K562 (cell line): ENCODE data around the gene ATP9B. TPM values are rescaled to one million over a fixed set of nuclear protein-coding genes. Genes with fewer than 3 reads are reported as not detected.

Experiments used
- ATAC-seq: fragments of 200-7000 bp; cut with Tn5 transposase; 3 replicates; pipeline ENCODE4 v1.9.1; 2020; ENCODE audit warnings: moderate library complexity
- BruUV-seq: library from RNA; stranded (reverse); fragments of 400-500 nt; replicated peaks from 2 replicates; lab custom pipeline; 2021; lab: Mats Ljungman, UMichigan
- CTCF ChIA-PET: fragments of 300-600 bp; formaldehyde crosslinking; extraction: SDS; loops from one replicate; lab custom pipeline; 2021; ENCODE audit warnings: low intra/inter-chr PET ratio; lab: Yijun Ruan, JAX
- POLR2A ChIA-PET: fragments of 300-600, 350-650 bp; sonication (Branson Sonifier 250); formaldehyde crosslinking; extraction: SDS; loops from one replicate; lab custom pipeline; 2021; ENCODE audit warnings: antibody characterized with exemption, inconsistent platforms; lab: Yijun Ruan, JAX
- DNase-seq, 4 experiments: peaks; one replicate each; pipeline versions ENCODE4 v3.0.0 to v3.0.0-alpha.2; 2011 to 2018; ENCODE audit warnings: low spot score in 3 of 4, mixed read lengths in 3 of 4; ENCODE audit errors: extremely low read depth in 1 of 4
- FAIRE-seq: peaks from 2 replicates; lab custom pipeline; 2011; peaks lifted over from hg19 to GRCh38; lab: Jason Lieb, UNC
- H2AFZ ChIP-seq: 2 replicates; pipeline ENCODE4 v1.6.0; 2011; ENCODE audit warnings: low read depth, low read length, control low read depth, inconsistent platforms
- H3K27ac ChIP-seq: fragments of 200-600 bp; 3 replicates; pipeline ENCODE4 v1.8.0; 2011; ENCODE audit warnings: low read depth, mild to moderate bottlenecking, control low read depth, inconsistent platforms, low read length, moderate library complexity, mixed read lengths; ENCODE audit errors: extremely low read depth
- H3K27me3 ChIP-seq, 2 experiments: fragments of 300-600 bp in 1 of 2; 2 replicates in 1 of 2; 3 replicates in 1 of 2; pipeline versions ENCODE4 v1.6.0 to v1.8.0; 2011; ENCODE audit warnings: inconsistent platforms in 2 of 2, low read length in 2 of 2, mild to moderate bottlenecking in 1 of 2, mixed read lengths in 1 of 2, moderate library complexity in 1 of 2; ENCODE audit not compliant: control insufficient read depth in 2 of 2, insufficient read depth in 2 of 2
- H3K36me3 ChIP-seq: fragments of 300-600 bp; 3 replicates; pipeline ENCODE4 v1.8.0; 2011; ENCODE audit warnings: mild to moderate bottlenecking, low read length, inconsistent platforms; ENCODE audit not compliant: control insufficient read depth, insufficient read depth
- H3K4me1 ChIP-seq, 2 experiments: fragments of 200-600 bp in 1 of 2; replicated peaks in 1 of 2; 2 replicates in 1 of 2; 3 replicates in 1 of 2; pipeline versions ENCODE4 v1.5.1 to v1.8.0; 2011; ENCODE audit warnings: inconsistent platforms in 2 of 2, low read length in 2 of 2, mild to moderate bottlenecking in 1 of 2, mixed read lengths in 1 of 2, moderate library complexity in 1 of 2; ENCODE audit not compliant: control insufficient read depth in 2 of 2, insufficient read depth in 2 of 2
- H3K4me2 ChIP-seq: 2 replicates; pipeline ENCODE4 v1.6.1; 2011; ENCODE audit warnings: low read length, control low read depth, inconsistent platforms, mixed read lengths; ENCODE audit not compliant: insufficient read depth
- H3K4me3 ChIP-seq: fragments of 200-600 bp; sonication (generic), shearing (Covaris generic); 2 replicates; pipeline ENCODE4 v1.5.1; 2016; ENCODE audit warnings: control low read depth, inconsistent platforms
- H3K79me2 ChIP-seq: fragments of 200-600 bp; 3 replicates; pipeline ENCODE4 v1.8.0; 2011; ENCODE audit warnings: low read length, inconsistent platforms; ENCODE audit not compliant: control insufficient read depth, insufficient read depth
- H3K9ac ChIP-seq, 2 experiments: 2 replicates each; pipeline versions ENCODE4 v1.6.0 to v1.6.1; 2011; ENCODE audit warnings: low read depth in 2 of 2, low read length in 2 of 2, control low read depth in 1 of 2, inconsistent platforms in 1 of 2, mild to moderate bottlenecking in 1 of 2, mixed read lengths in 1 of 2; ENCODE audit not compliant: insufficient read depth in 1 of 2
- H3K9me1 ChIP-seq: one replicate; pipeline ENCODE4 v1.6.0; 2011; ENCODE audit warnings: inconsistent platforms, mild to moderate bottlenecking, low read length, moderate library complexity; ENCODE audit not compliant: control insufficient read depth, insufficient read depth
- H3K9me3 ChIP-seq: replicated peaks from 2 replicates; pipeline ENCODE4 v1.5.1; 2011; ENCODE audit warnings: low read depth, low read length, inconsistent platforms; ENCODE audit not compliant: control insufficient read depth, insufficient read depth
- H4K20me1 ChIP-seq: replicated peaks from 2 replicates; pipeline ENCODE4 v1.6.1; 2011; ENCODE audit warnings: low read length, inconsistent platforms, mixed read lengths; ENCODE audit not compliant: control insufficient read depth, insufficient read depth
- BACH1 ChIP-seq: fragments of 200-800 bp; sonication (Bioruptor generic); IDR thresholded peaks from 2 replicates; pipeline ENCODE4 v1.6.1; 2016; ENCODE audit warnings: missing genetic modification characterization, missing compliant biosample characterization
- ESRRA ChIP-seq: fragments of 450-650 bp; IDR thresholded peaks from 2 replicates; pipeline ENCODE4 v1.6.1; 2014; ENCODE audit warnings: low read depth, mild to moderate bottlenecking, moderate library complexity, borderline replicate concordance
- IFI16 ChIP-seq: fragments of 250-450 bp; sonication (Bioruptor Pico); IDR thresholded peaks from 2 replicates; pipeline ENCODE4 v2.1.2; 2022; ENCODE audit warnings: mild to moderate bottlenecking, inconsistent platforms
- NR2C2 ChIP-seq, 2 experiments: fragments of 200-800 bp in 1 of 2; sonication (Bioruptor generic) in 1 of 2; sonication (generic) in 1 of 2; formaldehyde crosslinking in 1 of 2; IDR thresholded peaks; 2 replicates each; pipeline versions ENCODE4 v1.6.1 to v1.8.0; 2016 to 2022; ENCODE audit warnings: mild to moderate bottlenecking in 1 of 2, missing compliant biosample characterization in 1 of 2, missing genetic modification characterization in 1 of 2, missing genetic modification reagents in 1 of 2
- OTX1 ChIP-seq: fragments of 450-650 bp; formaldehyde crosslinking; IDR thresholded peaks from 2 replicates; pipeline ENCODE4 v1.4.0; 2022; ENCODE audit warnings: mild to moderate bottlenecking
- PCBP1 ChIP-seq: fragments of 200-400 bp; formaldehyde crosslinking; IDR thresholded peaks from 2 replicates; pipeline ENCODE4 v1.6.1; 2018; ENCODE audit warnings: mild to moderate bottlenecking, low read depth, low read length; ENCODE audit not compliant: poor library complexity, severe bottlenecking
- PHF20 ChIP-seq: fragments of 450-650 bp; IDR thresholded peaks from 2 replicates; pipeline ENCODE4 v1.6.1; 2018; ENCODE audit not compliant: partially characterized antibody
- RFX7 ChIP-seq: fragments of 250-450 bp; sonication (Bioruptor Pico); IDR thresholded peaks from 2 replicates; pipeline ENCODE4 v1.5.1; 2021; ENCODE audit warnings: mild to moderate bottlenecking
- RHOXF2B ChIP-seq: fragments of 250-450 bp; sonication (Bioruptor Pico); conservative IDR thresholded peaks from 2 replicates; pipeline ENCODE4 v1.5.1; 2021
- SAFB ChIP-seq: fragments of 200-400 bp; formaldehyde crosslinking; IDR thresholded peaks from 2 replicates; pipeline ENCODE4 v1.6.1; 2017; ENCODE audit warnings: low read depth, low read length, borderline replicate concordance
- SIRT6 ChIP-seq: IDR thresholded peaks from one replicate; pipeline ENCODE4 v1.6.1; 2012; ENCODE audit warnings: low read depth, mild to moderate bottlenecking, control low read depth, inconsistent platforms, low read length, moderate library complexity
- STAT5B ChIP-seq: fragments of 250-450 bp; sonication (Bioruptor Pico); IDR thresholded peaks from 2 replicates; pipeline ENCODE4 v1.8.0; 2021; ENCODE audit warnings: mild to moderate bottlenecking, inconsistent platforms
- ZBTB7A ChIP-seq: IDR thresholded peaks from 2 replicates; pipeline ENCODE4 v1.6.1; 2011; ENCODE audit warnings: low read depth, mild to moderate bottlenecking, low read length, moderate library complexity, borderline replicate concordance; ENCODE audit not compliant: control insufficient read depth
- ZKSCAN3 ChIP-seq: fragments of 250-450 bp; sonication (Bioruptor Pico); IDR thresholded peaks from 2 replicates; pipeline ENCODE4 v1.4.0; 2020
- ZNF197 ChIP-seq: fragments of 200-800 bp; sonication (Bioruptor generic); IDR thresholded peaks from 2 replicates; pipeline ENCODE4 v1.6.1; 2016; ENCODE audit warnings: low read depth, missing genetic modification characterization, missing compliant biosample characterization
- ZNF253 ChIP-seq: fragments of 250-450 bp; sonication (Bioruptor Pico); conservative IDR thresholded peaks from 2 replicates; pipeline ENCODE4 v1.6.1; 2021; ENCODE audit warnings: mild to moderate bottlenecking
- ZNF324 ChIP-seq: fragments of 250-450 bp; sonication (Bioruptor Pico); IDR thresholded peaks from 2 replicates; pipeline ENCODE4 v1.4.0; 2020; ENCODE audit warnings: mild to moderate bottlenecking
- ZNF561 ChIP-seq: fragments of 450-650 bp; formaldehyde crosslinking; conservative IDR thresholded peaks from 2 replicates; pipeline ENCODE4 v1.4.0; 2020; ENCODE audit warnings: mild to moderate bottlenecking, moderate library complexity
- ZNF668 ChIP-seq: fragments of 250-450 bp; sonication (Bioruptor Pico); IDR thresholded peaks from 2 replicates; pipeline ENCODE4 v1.8.0; 2022; ENCODE audit warnings: mild to moderate bottlenecking, inconsistent platforms
- ZNF76 ChIP-seq: fragments of 250-450 bp; sonication (Bioruptor Pico); IDR thresholded peaks from 2 replicates; pipeline ENCODE4 v1.4.0; 2020; ENCODE audit warnings: mild to moderate bottlenecking, moderate library complexity, borderline replicate concordance
- WGBS: fragments of 100-300 bp; shearing (Covaris generic); methylation state at CpG from one replicate; pipeline ENCODE4 v1.1.6; 2016; ENCODE audit warnings: low coverage, mixed read lengths; ENCODE audit not compliant: insufficient coverage; ENCODE audit errors: missing lambda C conversion rate; 5-methylcytosine and 5-hydroxymethylcytosine counted together
- in situ Hi-C: fragments of 300-500 bp; cut with MboI; formaldehyde crosslinking; loops from 4 replicates; pipeline ENCODE4 v1.15.0; 2018; ENCODE audit warnings: inconsistent platforms, mixed read lengths
- intact Hi-C: fragments of 100-400 bp; cut with micrococcal nuclease; formaldehyde crosslinking; loops from 2 replicates; pipeline ENCODE4 v1.14.2; 2022
- polyA plus RNA-seq, 8 experiments: library from polyadenylated mRNA; depleted of rRNA in 4 of 8; stranded (reverse) in 5 of 8; unstranded in 3 of 8; fragments of >200 nt; fragmentation: Nextera tagmentation in 2 of 8; fragmentation: Illumina TruSeq in 1 of 8; extraction: Ambion mirVana in 2 of 8; extraction: Trizol in 1 of 8; gene quantifications; 2 replicates each; pipeline versions ENCODE4 v1.2.1 to v1.2.3, GENCODE V29; 2011 to 2014; ENCODE audit warnings: inconsistent platforms in 1 of 8, missing spikeins in 1 of 8
- total RNA-seq, 7 experiments: library from RNA; depleted of rRNA in 6 of 7; stranded (reverse); fragments of >200 nt in 6 of 7; fragmentation: Illumina TruSeq in 2 of 7; extraction: Trizol in 2 of 7; gene quantifications; 2 replicates each; pipeline versions ENCODE4 v1.2.1 to v1.2.3, GENCODE V29; 2011 to 2021; ENCODE audit warnings: low replicate concordance in 1 of 7
- TF ChIP-seq, protein P1 (sequence below): fragments of 250-450 bp; sonication (Bioruptor Pico); IDR thresholded peaks from 2 replicates; pipeline ENCODE4 v1.4.0; 2020; ENCODE audit warnings: mild to moderate bottlenecking, moderate library complexity
- TF ChIP-seq, protein P2 (sequence below): fragments of 200-800 bp; sonication (Bioruptor generic); IDR thresholded peaks from 2 replicates; pipeline ENCODE4 v1.6.1; 2017; ENCODE audit warnings: missing genetic modification characterization, missing compliant biosample characterization

The ATP9B gene
- total and polyA plus RNA-seq, 9 of the 15 experiments (the other 6 are each of a cell fraction or from before 2014, with no cell fraction given) = 0.66 to 13.2 (median 7.9) TPM

DNA sequence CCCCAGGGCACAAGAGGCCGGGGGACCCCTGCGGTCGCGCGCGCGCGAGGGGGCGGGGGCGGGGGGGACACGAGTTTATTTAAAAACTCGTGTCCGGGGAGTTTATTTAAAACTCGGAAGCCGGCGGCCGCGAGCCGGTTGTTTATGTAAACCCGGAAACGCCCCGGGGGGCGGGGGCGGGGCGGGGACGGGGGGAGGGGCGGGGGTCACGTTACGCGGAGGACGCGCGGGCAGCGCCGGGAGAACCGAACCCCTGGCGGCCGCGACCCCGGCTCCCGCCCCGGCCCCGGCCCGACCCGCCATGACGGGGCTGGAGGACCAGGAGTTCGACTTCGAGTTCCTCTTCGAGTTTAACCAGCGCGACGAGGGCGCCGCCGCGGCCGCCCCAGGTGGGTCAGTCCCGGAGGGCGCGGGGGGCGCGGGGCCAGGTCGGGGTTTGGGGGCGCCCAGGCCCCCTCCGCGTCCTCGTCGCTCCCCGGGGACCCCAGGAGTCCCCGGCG, 330.9 kb downstream of the ATP9B start:
- H3K4me3 ChIP-seq = peak overlapping the region; percentile 59
- peak overlapping the region; percentile 46 to 89; a peak in 3 of 4 replicates for H3K9ac ChIP-seq
- TF ChIP-seq PHF20 = no peak
- TF ChIP-seq ZBTB7A = peak; percentile 68; the same call in 1 of the 2 replicates
- no peak for TF ChIP-seq ZNF324
- no peak for TF ChIP-seq PCBP1
- TF ChIP-seq, protein P1, sequence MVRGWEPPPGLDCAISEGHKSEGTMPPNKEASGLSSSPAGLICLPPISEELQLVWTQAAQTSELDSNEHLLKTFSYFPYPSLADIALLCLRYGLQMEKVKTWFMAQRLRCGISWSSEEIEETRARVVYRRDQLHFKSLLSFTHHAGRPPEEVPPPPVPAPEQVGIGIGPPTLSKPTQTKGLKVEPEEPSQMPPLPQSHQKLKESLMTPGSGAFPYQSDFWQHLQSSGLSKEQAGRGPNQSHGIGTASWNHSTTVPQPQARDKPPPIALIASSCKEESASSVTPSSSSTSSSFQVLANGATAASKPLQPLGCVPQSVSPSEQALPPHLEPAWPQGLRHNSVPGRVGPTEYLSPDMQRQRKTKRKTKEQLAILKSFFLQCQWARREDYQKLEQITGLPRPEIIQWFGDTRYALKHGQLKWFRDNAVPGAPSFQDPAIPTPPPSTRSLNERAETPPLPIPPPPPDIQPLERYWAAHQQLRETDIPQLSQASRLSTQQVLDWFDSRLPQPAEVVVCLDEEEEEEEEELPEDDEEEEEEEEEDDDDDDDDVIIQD = no peak
- TF ChIP-seq IFI16 (CRISPR knock-in tag) = no peak
- TF ChIP-seq SIRT6 = no peak
- TF ChIP-seq OTX1 (CRISPR knock-in tag) = no peak
- TF ChIP-seq ZNF561 (CRISPR knock-in tag) = no peak
- TF ChIP-seq BACH1 = no peak
- no peak for TF ChIP-seq STAT5B (CRISPR knock-in tag)
- TF ChIP-seq, protein P2, sequence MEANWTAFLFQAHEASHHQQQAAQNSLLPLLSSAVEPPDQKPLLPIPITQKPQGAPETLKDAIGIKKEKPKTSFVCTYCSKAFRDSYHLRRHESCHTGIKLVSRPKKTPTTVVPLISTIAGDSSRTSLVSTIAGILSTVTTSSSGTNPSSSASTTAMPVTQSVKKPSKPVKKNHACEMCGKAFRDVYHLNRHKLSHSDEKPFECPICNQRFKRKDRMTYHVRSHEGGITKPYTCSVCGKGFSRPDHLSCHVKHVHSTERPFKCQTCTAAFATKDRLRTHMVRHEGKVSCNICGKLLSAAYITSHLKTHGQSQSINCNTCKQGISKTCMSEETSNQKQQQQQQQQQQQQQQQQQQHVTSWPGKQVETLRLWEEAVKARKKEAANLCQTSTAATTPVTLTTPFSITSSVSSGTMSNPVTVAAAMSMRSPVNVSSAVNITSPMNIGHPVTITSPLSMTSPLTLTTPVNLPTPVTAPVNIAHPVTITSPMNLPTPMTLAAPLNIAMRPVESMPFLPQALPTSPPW (CRISPR knock-in tag) = peak; percentile 83
- no peak for TF ChIP-seq ESRRA
- TF ChIP-seq RFX7 (CRISPR knock-in tag) = no peak
- TF ChIP-seq ZKSCAN3 = no peak
- no peak for TF ChIP-seq ZNF668
- no peak for TF ChIP-seq ZNF253 (CRISPR knock-in tag)
- no peak for TF ChIP-seq NR2C2 (CRISPR knock-in tag; IDR thresholded peaks at IDR 0.05)
- peak; percentile 60 for TF ChIP-seq NR2C2 (tag; IDR thresholded peaks at IDR 0.05)
- no peak for TF ChIP-seq ZNF197 (CRISPR knock-in tag)
- no peak for TF ChIP-seq SAFB
- TF ChIP-seq RHOXF2B (CRISPR knock-in tag) = no peak
- TF ChIP-seq ZNF76 (CRISPR knock-in tag) = no peak

More for the DNA sequence above, 330.9 kb downstream of the ATP9B start:
- Histone ChIP-seq H3K36me3 (no peaks in the 10 kb centered on the region), H3K4me1 (peaks cover 8 to 76% of the 10 kb centered on the region in 2 experiments; a peak in 4 of 5 replicates), H3K4me2 (no peak overlapping the region; the same call in 1 of the 2 replicates), H3K27me3 (no peaks in the 10 kb centered on the region), H3K9me1 (peaks cover 3% of the 10 kb centered on the region), H2AFZ (no peak overlapping the region), H3K79me2 (peaks cover 23% of the 10 kb centered on the region), H3K27ac (peak overlapping the region; percentile 73; the same call in 1 of the 3 replicates), H4K20me1 (peaks cover 17% of the 10 kb centered on the region; the same call in 1 of the 2 replicates), H3K9me3 (no peaks in the 10 kb centered on the region)
- WGBS = 0% methylated on average over 7 of the region's 71 CpGs
- POLR2A ChIA-PET = no interaction called here
- no peak for FAIRE-seq
- in situ Hi-C loops (no loop called here), intact Hi-C loops (no loop called here)
- no TSS peak for BruUV-seq
- CTCF ChIA-PET = no interaction called here
- ATAC-seq = peak; percentile 35
- DNase-seq = peak; percentile 56 to 86 (median 70)
